Gastroesophageal sphincter (tissue), 3 donors: ENCODE measurements around the gene GINS2.

ENCODE experiments used
- POLR2A ChIP-seq, 2 donors: fragments of 450-650 bp; IDR thresholded peaks; one replicate each; pipeline ENCODE4 v1.6.1; 2017; ENCODE audit warnings: antibody characterized with exemption in 2 of 2, mild to moderate bottlenecking in 2 of 2, moderate library complexity in 1 of 2
- TF ChIP-seq, protein P1 (sequence below), 4 experiments: fragments of 200-600 bp in 2 of 4; fragments of 450-650 bp in 2 of 4; sonication (generic) in 1 of 4; IDR thresholded peaks; one replicate each; pipeline ENCODE4 v1.5.1; 2017 to 2019; ENCODE audit warnings: antibody characterized with exemption in 4 of 4, mild to moderate bottlenecking in 2 of 4, moderate library complexity in 2 of 4

DNA sequence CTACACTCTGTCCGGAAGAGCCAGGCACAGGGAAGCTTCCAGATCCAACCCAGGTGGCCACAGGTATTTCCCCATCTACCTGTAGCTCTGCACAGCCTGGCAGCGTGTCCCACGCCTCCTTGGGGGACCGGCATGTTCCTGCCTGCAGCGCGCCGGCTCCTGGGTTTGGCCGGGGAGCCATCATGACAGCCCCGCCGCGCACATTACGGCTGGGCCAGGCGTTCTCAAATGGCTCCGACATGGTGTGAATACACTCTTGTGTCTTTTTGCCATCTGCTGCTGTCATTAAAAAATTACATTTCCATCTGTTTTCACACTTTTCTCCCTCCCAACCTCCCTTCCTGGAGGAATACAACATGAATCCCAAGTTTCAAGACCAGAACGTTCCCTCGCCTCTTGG lies 8.0 kb upstream of the GINS2 start:
- no peak for TF ChIP-seq POLR2A (IDR thresholded peaks at IDR 0.05)
- TF ChIP-seq, protein P1, sequence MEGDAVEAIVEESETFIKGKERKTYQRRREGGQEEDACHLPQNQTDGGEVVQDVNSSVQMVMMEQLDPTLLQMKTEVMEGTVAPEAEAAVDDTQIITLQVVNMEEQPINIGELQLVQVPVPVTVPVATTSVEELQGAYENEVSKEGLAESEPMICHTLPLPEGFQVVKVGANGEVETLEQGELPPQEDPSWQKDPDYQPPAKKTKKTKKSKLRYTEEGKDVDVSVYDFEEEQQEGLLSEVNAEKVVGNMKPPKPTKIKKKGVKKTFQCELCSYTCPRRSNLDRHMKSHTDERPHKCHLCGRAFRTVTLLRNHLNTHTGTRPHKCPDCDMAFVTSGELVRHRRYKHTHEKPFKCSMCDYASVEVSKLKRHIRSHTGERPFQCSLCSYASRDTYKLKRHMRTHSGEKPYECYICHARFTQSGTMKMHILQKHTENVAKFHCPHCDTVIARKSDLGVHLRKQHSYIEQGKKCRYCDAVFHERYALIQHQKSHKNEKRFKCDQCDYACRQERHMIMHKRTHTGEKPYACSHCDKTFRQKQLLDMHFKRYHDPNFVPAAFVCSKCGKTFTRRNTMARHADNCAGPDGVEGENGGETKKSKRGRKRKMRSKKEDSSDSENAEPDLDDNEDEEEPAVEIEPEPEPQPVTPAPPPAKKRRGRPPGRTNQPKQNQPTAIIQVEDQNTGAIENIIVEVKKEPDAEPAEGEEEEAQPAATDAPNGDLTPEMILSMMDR (IDR thresholded peaks at IDR 0.05) = no peak
